Parathyroid adenoma (tissue), 2 donors: ENCODE measurements around the gene LTB4R2.

Experiments used
- H2AFZ ChIP-seq: fragments of 300-600 bp; sonication (generic); one replicate; pipeline ENCODE4 v1.7.0; 2017; ENCODE audit warnings: antibody characterized with exemption, mild to moderate bottlenecking
- H3K27ac ChIP-seq: fragments of 300-600 bp; sonication (generic); one replicate; pipeline ENCODE4 v1.7.0; 2017
- H3K27me3 ChIP-seq: fragments of 300-600 bp; sonication (generic); one replicate; pipeline ENCODE4 v1.7.0; 2017; ENCODE audit warnings: low read length; ENCODE audit not compliant: control insufficient read depth, insufficient read depth
- H3K36me3 ChIP-seq: fragments of 300-600 bp; sonication (generic); one replicate; pipeline ENCODE4 v1.7.0; 2017; ENCODE audit warnings: low read length; ENCODE audit not compliant: control insufficient read depth, insufficient read depth
- H3K4me1 ChIP-seq: fragments of 300-600 bp; sonication (generic); one replicate; pipeline ENCODE4 v1.7.0; 2017; ENCODE audit warnings: control low read depth
- H3K4me2 ChIP-seq: fragments of 300-600 bp; sonication (generic); one replicate; pipeline ENCODE4 v1.7.0; 2017; ENCODE audit warnings: low read length
- H3K4me3 ChIP-seq: fragments of 300-600 bp; sonication (generic); one replicate; pipeline ENCODE4 v1.7.0; 2017; ENCODE audit warnings: low read depth, low read length
- H3K79me2 ChIP-seq: fragments of 300-600 bp; sonication (generic); one replicate; pipeline ENCODE4 v1.7.0; 2017; ENCODE audit warnings: control low read depth
- H3K9ac ChIP-seq: fragments of 300-600 bp; sonication (generic); one replicate; pipeline ENCODE4 v1.7.0; 2017; ENCODE audit warnings: mild to moderate bottlenecking
- H3K9me3 ChIP-seq: fragments of 300-600 bp; sonication (generic); one replicate; pipeline ENCODE4 v1.7.0; 2017; ENCODE audit warnings: low read length; ENCODE audit not compliant: control insufficient read depth
- CTCF ChIP-seq: fragments of 300-600 bp; sonication (generic); IDR thresholded peaks from one replicate; pipeline ENCODE4 v1.7.0; 2017; ENCODE audit warnings: antibody characterized with exemption, mild to moderate bottlenecking
- donor health status: primary hyperparathyroidism.

The LTB4R2 gene

DNA sequence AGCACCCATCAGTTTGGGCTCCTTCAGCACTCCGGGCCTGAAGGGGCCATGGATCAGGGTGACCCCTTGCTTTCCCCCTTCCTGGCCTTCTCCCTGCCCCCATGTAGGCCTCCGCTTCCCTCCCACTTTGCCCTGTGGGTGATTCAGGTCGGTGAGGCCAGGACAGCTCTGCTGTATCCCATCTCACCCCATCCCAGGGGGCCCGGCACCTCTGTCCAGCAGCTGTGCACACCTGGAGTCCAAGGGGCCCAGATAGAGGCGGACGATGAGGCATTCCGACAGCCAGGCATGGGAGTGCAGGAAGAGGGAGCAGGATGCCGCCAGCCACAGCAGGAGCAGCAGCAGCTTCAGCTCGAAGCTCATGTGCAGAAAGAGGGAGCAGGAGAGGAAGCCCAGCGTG is 12.7 kb downstream of the LTB4R2 start:
- Histone ChIP-seq H3K4me1 (no peaks in the 10 kb centered on the region), H2AFZ (no peak overlapping the region), H3K9ac (no peak overlapping the region), H3K79me2 (no peaks in the 10 kb centered on the region), H3K27ac (no peak overlapping the region), H3K4me3 (no peak overlapping the region), H3K27me3 (no peaks in the 10 kb centered on the region), H3K36me3 (no peaks in the 10 kb centered on the region), H3K4me2 (no peak overlapping the region), H3K9me3 (no peaks in the 10 kb centered on the region)
- no peak for TF ChIP-seq CTCF

DNA sequence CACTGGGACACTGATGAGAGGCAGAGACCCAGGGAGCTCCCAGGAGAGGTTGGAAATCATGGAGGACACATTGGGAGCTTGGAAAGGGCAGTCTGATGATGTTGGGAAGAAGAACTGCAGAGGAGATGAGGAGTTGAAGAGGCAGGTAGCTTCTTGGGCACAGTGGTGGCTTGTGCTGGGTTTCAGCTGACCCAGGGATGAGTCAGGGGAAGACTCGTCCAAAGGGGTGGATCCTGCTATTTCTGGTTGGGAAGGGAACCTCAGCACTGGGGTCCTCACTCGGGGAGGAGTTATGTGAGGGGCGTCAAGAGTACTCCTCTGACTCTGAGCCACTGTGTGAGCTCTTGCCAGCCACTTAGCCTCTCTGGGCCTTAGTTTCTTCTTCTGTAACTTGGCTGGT is 13.4 kb downstream of the LTB4R2 start:
- Histone ChIP-seq H3K79me2 (no peaks in the 10 kb centered on the region), H3K9me3 (no peaks in the 10 kb centered on the region), H3K9ac (no peak overlapping the region), H3K27me3 (no peaks in the 10 kb centered on the region), H2AFZ (no peak overlapping the region), H3K4me1 (no peaks in the 10 kb centered on the region), H3K27ac (no peak overlapping the region), H3K4me2 (no peak overlapping the region), H3K4me3 (no peak overlapping the region), H3K36me3 (no peaks in the 10 kb centered on the region)
- no peak for TF ChIP-seq CTCF

DNA sequence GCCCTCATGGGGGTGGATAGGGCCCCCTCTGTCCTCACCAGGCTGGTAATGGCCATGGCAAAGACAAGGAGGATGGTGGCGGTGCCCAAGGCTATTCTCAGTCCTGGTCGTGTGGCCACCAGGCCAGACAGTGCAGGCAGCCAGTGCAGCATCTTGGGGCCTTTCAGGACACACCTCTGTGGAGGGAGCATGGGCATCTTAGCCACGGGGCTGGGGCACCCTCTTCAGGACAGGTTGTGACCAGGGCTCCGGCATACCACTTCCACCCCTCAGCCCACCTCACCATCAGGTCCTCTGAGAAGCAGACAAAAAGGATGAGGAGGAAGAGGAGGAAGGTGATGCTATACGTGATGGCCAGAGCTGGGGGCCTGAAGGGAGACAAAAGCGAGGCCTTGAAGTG is 14.1 kb downstream of the LTB4R2 start:
- H3K4me1 ChIP-seq, result no peaks in the 10 kb centered on the region
- no peak overlapping the region for H3K27ac ChIP-seq
- TF ChIP-seq CTCF, result no peak
- H3K9ac ChIP-seq, result no peak overlapping the region
- H3K9me3 ChIP-seq, result no peaks in the 10 kb centered on the region
- H3K36me3 ChIP-seq, result no peaks in the 10 kb centered on the region
- no peaks in the 10 kb centered on the region for H3K27me3 ChIP-seq
- no peak overlapping the region for H3K4me3 ChIP-seq
- no peak overlapping the region for H3K4me2 ChIP-seq
- H3K79me2 ChIP-seq, result no peaks in the 10 kb centered on the region
- no peak overlapping the region for H2AFZ ChIP-seq

DNA sequence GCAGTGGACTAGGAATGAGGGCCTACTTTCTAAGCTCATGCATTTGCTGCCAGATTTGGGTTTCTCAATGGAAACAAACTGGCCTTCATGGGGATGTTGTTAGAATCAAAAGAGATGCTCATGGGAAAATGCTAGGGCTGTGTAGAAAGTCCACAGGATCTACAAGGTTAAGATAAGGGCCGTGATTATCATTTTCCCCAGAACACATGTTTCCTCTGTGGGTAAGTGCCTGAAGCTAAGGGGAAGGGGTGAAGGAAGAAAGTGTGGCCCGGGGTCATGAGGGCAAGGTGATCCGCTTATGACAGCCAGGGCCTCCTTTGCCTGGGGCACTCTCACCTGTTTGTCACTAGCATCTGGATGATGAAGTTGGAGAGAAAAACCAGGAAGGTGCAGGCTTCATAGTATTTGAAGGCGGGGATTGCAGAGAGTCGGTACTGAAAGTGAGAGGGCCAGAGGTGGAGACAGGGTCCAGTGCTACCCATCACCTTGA is 15.1 kb downstream of the LTB4R2 start:
- H2AFZ ChIP-seq, result no peak overlapping the region
- H3K4me2 ChIP-seq, result no peak overlapping the region
- H3K4me3 ChIP-seq, result no peak overlapping the region
- no peak for TF ChIP-seq CTCF
- no peaks in the 10 kb centered on the region for H3K79me2 ChIP-seq
- no peaks in the 10 kb centered on the region for H3K27me3 ChIP-seq
- H3K27ac ChIP-seq, result no peak overlapping the region
- H3K36me3 ChIP-seq, result no peaks in the 10 kb centered on the region
- H3K9me3 ChIP-seq, result no peaks in the 10 kb centered on the region
- H3K4me1 ChIP-seq, result no peaks in the 10 kb centered on the region
- H3K9ac ChIP-seq, result no peak overlapping the region

GRCh38 chr14:24325963-24326362 is 16.0 kb downstream of the LTB4R2 start:
- H3K9ac ChIP-seq, result no peak overlapping the region
- H3K4me2 ChIP-seq, result no peak overlapping the region
- no peak overlapping the region for H3K4me3 ChIP-seq
- H3K79me2 ChIP-seq, result no peaks in the 10 kb centered on the region
- H3K9me3 ChIP-seq, result no peaks in the 10 kb centered on the region
- no peaks in the 10 kb centered on the region for H3K27me3 ChIP-seq
- H3K4me1 ChIP-seq, result no peaks in the 10 kb centered on the region
- no peak overlapping the region for H3K27ac ChIP-seq
- no peaks in the 10 kb centered on the region for H3K36me3 ChIP-seq
- no peak for TF ChIP-seq CTCF
- no peak overlapping the region for H2AFZ ChIP-seq
